ENCODE results near the gene TMEM18. TPM values are rescaled to one million over a fixed set of nuclear protein-coding genes. Genes with fewer than 3 reads are reported as not detected.
"Not testable (repeated sequence)": the region's sequence is repeated elsewhere in the genome, so short reads cannot be mapped to it uniquely, and the experiment has no call there.

TMEM18 gene
- 22.7 and 23.6 TPM in 2 replicates for total RNA-seq

GRCh38 chr2:677056-677958, at the start of gene TMEM18:
Gene TMEM18 (minus strand): TSS chr2:677406. CDS start chr2:677345, 61 bp downstream.
- peak; percentile 97 for DNase-seq (ENCODE audit: low read depth)

GRCh38 chr2:726169-726568, 49.0 kb upstream of the TMEM18 start:
- DNase-seq (ENCODE audit: low read depth): no peak

GRCh38 chr2:725468-725867, 48.3 kb upstream of the TMEM18 start:
- no peak for DNase-seq (ENCODE audit: low read depth)

- DNase-seq (ENCODE audit: low read depth): no peak
These were observed 46.6 kb upstream of the TMEM18 start for GRCh38 chr2:723761-724160.

- DNase-seq (ENCODE audit: low read depth): no peak
These were observed 43.6 kb upstream of the TMEM18 start for GRCh38 chr2:720842-721241.

- no peak for DNase-seq (ENCODE audit: low read depth)
These were observed 42.5 kb upstream of the TMEM18 start for GRCh38 chr2:719734-720133.

GRCh38 chr2:719191-719590, 42.0 kb upstream of the TMEM18 start:
- no peak for DNase-seq (ENCODE audit: low read depth)

- no peak for DNase-seq (ENCODE audit: low read depth)
These were observed 40.5 kb upstream of the TMEM18 start for GRCh38 chr2:717661-718060.

GRCh38 chr2:715854-716560, 38.8 kb upstream of the TMEM18 start:
- DNase-seq (ENCODE audit: low read depth): peak; percentile 10

- DNase-seq (ENCODE audit: low read depth): no peak
These were observed 37.8 kb upstream of the TMEM18 start for GRCh38 chr2:715038-715437.

GRCh38 chr2:714005-714741, 37.0 kb upstream of the TMEM18 start:
- peak; percentile 59 for DNase-seq (ENCODE audit: low read depth)

GRCh38 chr2:710867-711665, 33.9 kb upstream of the TMEM18 start:
- no peak for DNase-seq (ENCODE audit: low read depth)

- no peak for DNase-seq (ENCODE audit: low read depth)
These were observed 32.0 kb upstream of the TMEM18 start for GRCh38 chr2:709138-709765.

- no peak for DNase-seq (ENCODE audit: low read depth)
These were observed 31.5 kb upstream of the TMEM18 start for GRCh38 chr2:708667-709066.

GRCh38 chr2:705971-706511, 28.8 kb upstream of the TMEM18 start:
- DNase-seq (ENCODE audit: low read depth): no peak

- not testable (repeated sequence) for DNase-seq (ENCODE audit: low read depth)
These were observed 25.6 kb upstream of the TMEM18 start for GRCh38 chr2:702765-703164.

- no peak for DNase-seq (ENCODE audit: low read depth)
These were observed 19.9 kb upstream of the TMEM18 start for GRCh38 chr2:696999-697627.

GRCh38 chr2:696463-696862, 19.3 kb upstream of the TMEM18 start:
- DNase-seq (ENCODE audit: low read depth): no peak

GRCh38 chr2:694906-695510, 17.8 kb upstream of the TMEM18 start:
- no peak for DNase-seq (ENCODE audit: low read depth)

GRCh38 chr2:694174-694573, 17.0 kb upstream of the TMEM18 start:
- no peak for DNase-seq (ENCODE audit: low read depth)
